Activated T-cell treated with anti-CD3 and anti-CD28 coated beads, Interleukin-2, amount 50 U/mL, for 4 hours (primary cell): ENCODE measurements around the gene TMEM234. TPM values are rescaled to one million over a fixed set of nuclear protein-coding genes. Genes with fewer than 3 reads are reported as not detected.
A peak's percentile ranks its signal among the peaks of the same experiment; 100 is the strongest.

Experiments used
- ATAC-seq, 2 donors: fragments of 200-7000 bp; cut with Tn5 transposase; one replicate each; pipeline ENCODE4 v1.10.0; 2021
- DNase-seq: peaks from one replicate; pipeline ENCODE4 v3.0.0-alpha.2; 2020
- H3K27me3 Mint-ChIP-seq: one replicate; pipeline ENCODE4 v1.8.0; 2021; ENCODE audit warnings: low read depth, mixed read lengths
- H3K36me3 Mint-ChIP-seq: one replicate; pipeline ENCODE4 v1.8.0; 2022; ENCODE audit warnings: mixed read lengths; ENCODE audit not compliant: insufficient read depth
- H3K4me1 Mint-ChIP-seq: one replicate; pipeline ENCODE4 v1.8.0; 2021; ENCODE audit warnings: low read depth, mixed read lengths
- H3K4me3 Mint-ChIP-seq: one replicate; pipeline ENCODE4 v1.8.0; 2021; ENCODE audit warnings: mild to moderate bottlenecking, moderate library complexity, mixed read lengths
- H3K9me3 Mint-ChIP-seq: one replicate; pipeline ENCODE4 v1.8.0; 2021; ENCODE audit warnings: mixed read lengths
- total RNA-seq, 3 donors: library from RNA; stranded (reverse); gene quantifications; one replicate each; pipeline ENCODE4 v1.2.1, GENCODE V29; 2021

Gene TMEM234
- total RNA-seq, 3 donors from 2014 or later: 8.0 to 9.2 (median 8.2) TPM

DNA sequence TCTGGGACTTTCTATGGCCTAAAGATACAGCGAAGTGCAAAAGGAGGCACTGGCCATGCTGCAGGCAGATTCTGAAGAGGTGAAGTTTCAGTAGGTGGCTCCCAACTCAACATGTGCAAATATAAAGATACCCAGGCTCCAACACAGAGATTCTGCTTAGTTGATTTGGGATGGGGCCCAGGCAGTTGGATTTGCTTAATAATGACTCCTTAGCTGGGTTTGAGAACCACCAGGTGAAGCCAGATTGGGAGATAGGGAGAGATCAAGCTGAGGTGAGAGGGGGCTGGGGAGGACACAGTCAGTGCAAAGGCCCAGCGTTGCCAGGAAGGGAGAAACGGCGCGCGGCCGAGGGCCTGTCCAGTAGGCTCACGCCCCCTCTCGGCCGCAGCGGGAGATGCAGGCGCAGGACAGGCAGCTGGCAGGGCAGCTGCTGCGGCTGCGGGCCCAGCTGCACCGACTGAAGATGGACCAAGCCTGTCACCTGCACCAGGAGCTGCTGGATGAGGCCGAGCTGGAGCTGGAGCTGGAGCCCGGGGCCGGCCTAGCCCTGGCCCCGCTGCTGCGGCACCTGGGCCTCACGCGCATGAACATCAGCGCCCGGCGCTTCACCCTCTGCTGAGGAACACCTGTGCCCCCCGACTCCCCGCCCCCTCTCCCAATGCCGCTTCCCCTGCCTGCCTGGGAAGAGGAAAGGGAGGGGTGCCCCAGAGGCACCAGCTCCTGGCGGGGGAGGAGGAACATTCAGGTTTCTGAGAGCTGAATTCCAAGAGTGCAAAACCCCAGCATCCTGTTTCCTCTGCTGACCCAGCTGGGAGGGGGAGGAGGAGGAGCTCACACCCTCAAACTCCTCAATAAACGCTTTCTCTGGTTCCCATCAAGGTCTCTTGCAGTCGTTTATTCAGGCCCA is 26.1 kb upstream of the TMEM234 start:
- peaks cover 2% of the 10 kb centered on the region for H3K36me3 Mint-ChIP-seq
- peak; percentile 71 for DNase-seq
- peak overlapping the region; percentile 44 for H3K4me3 Mint-ChIP-seq
- peak; percentile 16 to 27 for ATAC-seq
- no peaks in the 10 kb centered on the region for H3K27me3 Mint-ChIP-seq
- no peaks in the 10 kb centered on the region for H3K9me3 Mint-ChIP-seq
- H3K4me1 Mint-ChIP-seq: peaks cover 56% of the 10 kb centered on the region

DNA sequence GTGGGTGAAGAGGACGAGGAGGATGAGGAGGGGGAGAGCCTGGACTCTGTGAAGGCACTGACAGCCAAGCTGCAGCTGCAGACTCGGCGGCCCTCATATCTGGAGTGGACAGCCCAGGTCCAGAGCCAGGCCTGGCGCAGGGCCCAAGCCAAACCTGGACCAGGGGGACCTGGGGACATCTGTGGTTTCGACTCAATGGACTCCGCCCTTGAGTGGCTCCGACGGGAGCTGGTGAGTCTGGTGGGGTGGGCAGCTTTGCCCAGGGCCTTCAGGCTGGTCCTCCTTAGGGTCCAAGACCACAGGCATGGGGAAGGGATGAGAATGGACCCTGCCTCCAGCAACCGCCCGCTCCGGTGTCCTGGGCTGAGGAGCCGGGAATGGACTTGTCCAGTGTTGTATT is 25.3 kb upstream of the TMEM234 start:
- no peak overlapping the region for H3K4me3 Mint-ChIP-seq
- H3K9me3 Mint-ChIP-seq: no peaks in the 10 kb centered on the region
- peaks cover 2% of the 10 kb centered on the region for H3K36me3 Mint-ChIP-seq
- H3K27me3 Mint-ChIP-seq: no peaks in the 10 kb centered on the region
- DNase-seq (no peak), ATAC-seq (no peak)
- H3K4me1 Mint-ChIP-seq: peaks cover 54% of the 10 kb centered on the region

DNA sequence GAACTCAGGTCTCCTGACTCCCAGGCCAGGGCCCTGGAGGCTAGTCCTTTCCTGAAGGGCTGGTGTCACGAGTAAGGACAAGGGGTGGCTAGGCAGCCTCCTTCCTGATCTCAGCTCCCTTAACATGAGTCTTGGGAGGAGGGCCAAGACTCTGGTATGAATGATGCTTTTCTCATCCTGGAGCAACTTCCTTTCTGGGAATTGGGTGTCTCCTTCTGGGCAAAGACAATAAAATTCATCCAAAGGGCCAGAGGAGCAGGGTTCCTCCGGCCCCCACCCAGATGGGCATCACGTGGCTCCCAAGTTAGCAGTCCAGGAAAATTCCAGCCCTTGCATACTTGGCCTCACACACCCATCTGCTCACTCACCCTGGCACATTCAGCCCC is 24.7 kb upstream of the TMEM234 start, which contains the start of gene FAM167B:
Gene FAM167B (plus strand): TSS at position 335 of the 386 bp plus-strand sequence. CDS start 200 bp downstream, outside the sequence.
- H3K27me3 Mint-ChIP-seq: no peaks in the 10 kb centered on the region
- peak within 1 kb of the TSS; percentile 44 for H3K4me3 Mint-ChIP-seq
- ATAC-seq (no peak), DNase-seq (no peak)
- H3K9me3 Mint-ChIP-seq: no peaks in the 10 kb centered on the region
- H3K4me1 Mint-ChIP-seq: peaks cover 56% of the 10 kb centered on the region
- H3K36me3 Mint-ChIP-seq: peaks cover 1% of the 10 kb centered on the region

DNA sequence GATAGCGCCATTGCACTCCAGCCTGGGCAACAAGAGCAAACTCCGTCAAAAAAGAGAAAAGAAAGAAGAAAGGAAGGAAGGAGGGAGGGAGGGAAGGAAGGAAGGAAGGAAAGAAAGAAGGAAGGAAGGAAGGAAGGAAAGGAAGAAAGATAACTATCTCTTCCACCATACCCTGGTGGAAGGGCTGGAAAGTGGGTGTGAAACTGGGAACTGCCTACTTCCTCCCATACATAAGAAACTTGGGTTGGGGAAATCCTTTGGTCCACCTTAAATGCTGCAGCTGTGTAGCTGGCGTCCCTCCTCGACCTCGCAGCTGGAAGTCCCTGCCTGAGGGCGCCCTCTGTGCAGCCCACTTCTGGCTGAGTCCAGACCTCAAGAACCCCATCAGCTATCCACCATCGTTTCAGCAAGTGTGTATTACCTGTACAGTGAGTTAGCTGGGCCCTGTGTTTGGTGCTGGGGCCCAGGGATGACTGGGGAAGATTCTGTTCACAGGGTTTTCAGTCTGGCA is 20.2 kb upstream of the TMEM234 start:
- ATAC-seq: no peak
- H3K27me3 Mint-ChIP-seq: no peaks in the 10 kb centered on the region
- H3K36me3 Mint-ChIP-seq: no peaks in the 10 kb centered on the region
- DNase-seq: no peak
- no peaks in the 10 kb centered on the region for H3K9me3 Mint-ChIP-seq
- H3K4me1 Mint-ChIP-seq: peaks cover 31% of the 10 kb centered on the region
- H3K4me3 Mint-ChIP-seq: no peak overlapping the region

DNA sequence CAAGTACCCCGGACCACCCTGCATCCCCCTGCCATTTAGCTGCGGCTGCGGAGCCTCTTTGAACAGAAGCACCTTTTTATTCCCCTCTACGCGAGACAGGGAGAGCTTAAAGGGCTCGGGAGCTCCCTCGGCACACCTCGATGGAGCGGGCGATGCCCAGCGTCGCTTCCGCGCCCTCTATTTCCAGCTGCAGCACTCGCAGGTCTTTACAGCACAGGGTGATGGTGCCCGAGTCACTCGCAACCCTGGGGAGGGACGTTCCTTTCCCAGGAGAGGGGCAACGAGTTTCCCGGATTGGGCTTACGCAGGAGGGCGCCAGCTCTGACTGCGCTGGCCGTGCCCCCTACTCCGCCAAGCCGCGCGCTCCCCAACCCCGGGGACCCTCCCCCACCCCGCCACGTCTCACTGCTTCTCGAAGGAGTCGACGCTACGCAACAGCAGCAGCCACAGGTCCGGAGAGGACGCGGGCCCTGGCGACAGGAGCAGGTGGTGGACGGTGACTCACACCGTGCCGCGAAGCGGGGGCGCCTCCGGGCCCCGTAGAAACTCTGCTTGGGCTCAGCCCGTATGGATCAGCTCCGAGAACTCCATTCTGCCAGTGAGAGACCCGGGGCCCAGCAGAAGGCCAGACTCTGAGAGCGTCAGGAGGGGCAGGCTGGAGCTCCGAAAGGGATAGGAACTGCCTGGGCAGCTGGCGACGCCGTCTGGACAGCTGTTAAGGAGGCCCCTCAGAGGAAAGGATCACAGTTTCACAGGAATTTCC is 19.0 kb upstream of the TMEM234 start:
- H3K27me3 Mint-ChIP-seq: no peaks in the 10 kb centered on the region
- ATAC-seq (peak; percentile 68 to 69), DNase-seq (peak; percentile 32)
- H3K9me3 Mint-ChIP-seq: no peaks in the 10 kb centered on the region
- peak overlapping the region; percentile 84 for H3K4me3 Mint-ChIP-seq
- H3K4me1 Mint-ChIP-seq: peaks cover 20% of the 10 kb centered on the region
- H3K36me3 Mint-ChIP-seq: peaks cover under 1% of the 10 kb centered on the region

DNA sequence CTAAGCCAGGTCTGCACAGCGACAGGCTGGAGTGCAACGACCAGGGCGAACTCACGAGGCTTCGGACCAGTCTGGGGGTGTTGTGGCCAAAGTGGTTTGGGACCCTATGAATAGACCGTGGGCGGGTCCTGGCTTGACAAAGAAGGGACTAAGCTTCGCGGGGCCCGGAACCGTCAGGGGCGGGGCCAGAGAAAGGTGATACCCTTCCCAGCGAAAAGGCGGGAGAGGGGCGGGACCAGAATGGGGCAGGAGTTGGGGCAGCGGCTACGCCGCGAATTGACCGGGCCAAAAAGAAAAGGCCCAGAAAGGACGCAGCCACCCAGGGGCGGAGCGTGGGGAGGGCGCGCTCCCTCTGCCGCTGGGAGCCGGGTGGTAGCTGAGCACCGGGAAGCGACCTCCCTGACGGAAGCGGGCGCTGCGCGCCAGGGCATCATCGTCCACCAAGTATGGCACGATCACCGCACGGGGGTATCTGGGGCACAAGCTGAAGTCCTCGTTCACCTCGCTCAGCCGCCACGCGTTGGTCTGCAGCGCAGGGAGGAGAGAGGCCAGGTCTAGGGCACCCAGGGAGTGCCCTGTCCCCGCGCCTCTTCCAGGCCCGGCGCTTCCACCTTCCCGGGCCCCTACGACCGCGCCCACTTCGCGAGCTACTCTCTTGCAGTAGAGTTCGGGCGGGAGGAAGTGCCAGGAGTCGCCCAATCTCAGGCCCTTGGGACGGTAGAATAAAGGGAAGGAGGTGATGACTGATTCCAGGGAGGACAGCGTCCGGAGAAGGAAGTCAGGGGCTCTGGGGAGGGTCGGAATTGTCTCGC is 18.2 kb upstream of the TMEM234 start:
- Mint-ChIP-seq H3K4me3 (peak overlapping the region; percentile 84), H3K9me3 (no peaks in the 10 kb centered on the region), H3K36me3 (peaks cover 6% of the 10 kb centered on the region), H3K27me3 (no peaks in the 10 kb centered on the region), H3K4me1 (peaks cover 20% of the 10 kb centered on the region)
- DNase-seq: peak; percentile 58
- peak; percentile 70 to 75 for ATAC-seq

DNA sequence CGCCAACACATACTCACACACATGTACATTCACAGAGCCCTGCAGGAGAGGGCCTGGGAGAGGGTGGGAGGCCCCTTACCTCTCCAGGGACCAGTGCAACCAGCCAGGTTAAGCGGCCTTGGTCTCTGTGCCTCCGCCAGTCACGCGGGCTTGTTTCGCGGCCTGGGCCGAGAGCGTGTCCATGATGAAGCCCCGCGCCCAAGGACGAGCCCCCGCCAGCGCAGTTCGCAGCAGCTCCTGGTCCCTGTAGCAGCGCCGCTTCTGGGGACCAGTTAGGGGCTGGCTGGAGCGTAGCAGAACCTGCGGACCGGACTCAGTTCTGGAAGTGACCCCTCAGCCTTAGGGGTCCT is 17.6 kb upstream of the TMEM234 start:
- Mint-ChIP-seq H3K27me3 (no peaks in the 10 kb centered on the region), H3K4me3 (peak overlapping the region; percentile 84), H3K9me3 (no peaks in the 10 kb centered on the region), H3K36me3 (peaks cover 6% of the 10 kb centered on the region), H3K4me1 (peaks cover 20% of the 10 kb centered on the region)
- ATAC-seq (no peak), DNase-seq (no peak)

DNA sequence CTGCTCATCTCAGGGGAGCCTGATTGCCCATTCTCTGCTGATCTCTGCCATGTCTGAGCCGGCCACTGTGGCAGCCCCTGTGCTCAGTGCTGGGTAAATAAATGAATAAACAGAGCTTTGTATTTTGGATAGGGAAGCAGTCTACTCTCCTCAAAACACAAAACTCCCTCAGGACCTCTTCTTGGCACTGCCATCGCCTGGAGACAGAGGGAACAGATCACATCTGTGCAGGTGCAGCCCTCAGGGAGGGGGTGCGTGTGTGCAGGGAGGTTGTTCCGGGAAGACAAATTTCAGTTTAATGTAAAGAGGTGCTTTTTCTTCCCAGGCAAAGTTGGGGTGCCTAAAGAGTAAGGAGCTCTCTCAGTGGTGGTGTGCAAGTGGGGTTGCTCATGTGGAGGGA is 17.2 kb upstream of the TMEM234 start:
- H3K9me3 Mint-ChIP-seq: no peaks in the 10 kb centered on the region
- H3K27me3 Mint-ChIP-seq: no peaks in the 10 kb centered on the region
- peaks cover 6% of the 10 kb centered on the region for H3K36me3 Mint-ChIP-seq
- peaks cover 20% of the 10 kb centered on the region for H3K4me1 Mint-ChIP-seq
- peak overlapping the region; percentile 84 for H3K4me3 Mint-ChIP-seq
- ATAC-seq: no peak
- no peak for DNase-seq

DNA sequence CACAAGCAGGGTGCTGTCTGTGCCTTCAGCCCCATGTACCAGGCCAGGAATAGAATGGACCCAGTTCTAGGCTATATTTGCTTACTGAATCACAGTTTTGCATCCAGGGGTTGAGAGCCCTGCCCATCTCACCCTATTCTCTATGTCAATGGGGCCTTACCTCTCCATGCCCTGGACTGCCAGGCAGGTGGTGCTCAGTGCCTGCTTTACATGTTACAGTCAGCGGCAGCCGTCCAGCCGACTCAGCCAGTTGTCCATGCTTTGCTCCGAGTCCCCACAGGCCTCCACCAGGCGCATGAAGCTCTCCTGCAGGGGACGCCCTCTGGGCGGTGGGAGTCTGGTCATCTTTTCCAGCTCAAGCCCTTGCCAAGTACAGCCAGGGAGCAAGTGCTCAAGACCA is 12.6 kb upstream of the TMEM234 start:
- Mint-ChIP-seq H3K36me3 (peaks cover 11% of the 10 kb centered on the region), H3K4me3 (no peak overlapping the region), H3K4me1 (peaks cover 2% of the 10 kb centered on the region), H3K9me3 (no peaks in the 10 kb centered on the region), H3K27me3 (no peaks in the 10 kb centered on the region)
- ATAC-seq: no peak
- DNase-seq: no peak

DNA sequence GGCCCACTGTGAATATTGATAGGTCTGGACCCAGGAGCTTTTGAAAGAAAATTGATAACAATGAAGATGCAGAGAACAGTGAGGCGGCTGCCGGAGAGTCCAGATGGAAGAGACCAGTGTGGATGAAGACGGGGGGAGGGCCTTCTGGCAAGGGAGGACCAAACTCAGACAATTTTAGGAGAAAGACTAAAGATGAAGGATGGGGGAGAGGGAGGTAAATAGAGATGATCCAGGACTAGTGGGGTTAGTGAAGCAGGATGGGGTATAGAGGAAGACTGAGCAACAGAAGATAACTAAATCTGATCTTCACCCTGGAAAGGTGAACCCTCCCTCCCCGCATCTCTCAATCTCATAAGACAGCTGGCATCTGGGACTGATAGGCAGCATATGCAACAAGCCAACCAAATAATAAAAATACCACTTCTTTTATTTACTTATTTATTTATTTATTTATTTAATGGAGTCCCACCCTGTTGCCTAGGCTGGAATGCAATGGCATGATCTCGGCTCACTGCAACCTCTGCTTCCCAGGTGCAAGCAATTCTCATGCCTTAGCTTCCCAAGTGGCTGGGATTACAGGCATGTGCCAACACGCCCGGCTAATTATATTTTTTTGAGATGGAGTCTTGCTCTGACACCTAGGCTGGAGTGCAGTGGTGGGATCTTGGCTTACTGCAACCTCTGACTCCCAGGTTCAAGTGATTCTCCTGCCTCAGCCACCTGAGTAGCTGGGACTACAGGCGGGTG is 10.6 kb upstream of the TMEM234 start:
- Mint-ChIP-seq H3K9me3 (no peaks in the 10 kb centered on the region), H3K27me3 (no peaks in the 10 kb centered on the region), H3K4me1 (peaks cover 3% of the 10 kb centered on the region), H3K36me3 (peaks cover 26% of the 10 kb centered on the region), H3K4me3 (no peak overlapping the region)
- ATAC-seq: no peak
- DNase-seq: no peak

DNA sequence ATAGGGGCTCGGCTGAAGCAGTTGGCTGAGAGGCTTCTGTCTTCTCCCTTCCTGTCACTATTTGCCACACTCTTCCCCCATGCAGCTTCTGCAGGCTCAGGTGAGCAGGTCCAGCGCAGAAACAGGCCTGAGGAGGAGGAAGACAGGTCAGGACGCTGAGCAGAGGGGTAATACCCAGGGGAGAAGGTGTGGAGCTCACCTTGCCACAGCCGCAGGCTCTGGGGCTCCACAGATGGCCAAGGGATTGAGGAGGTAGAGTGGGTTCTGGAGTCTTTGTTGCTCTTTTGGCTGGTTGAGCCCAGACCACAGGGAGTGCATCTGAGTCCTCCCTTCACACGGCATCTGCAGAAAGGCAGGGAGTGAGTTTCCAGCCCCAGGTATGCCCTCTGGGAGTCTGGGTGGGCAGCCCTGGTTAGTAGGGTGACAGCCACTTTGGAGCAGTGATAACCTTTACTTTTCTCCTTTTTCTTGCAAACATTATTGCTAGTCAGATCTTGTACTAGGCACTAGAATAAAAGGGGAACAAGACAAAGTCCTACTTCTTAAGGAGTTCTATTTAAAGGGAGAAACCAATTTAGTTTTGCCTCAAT is 9.8 kb upstream of the TMEM234 start:
- no peaks in the 10 kb centered on the region for H3K27me3 Mint-ChIP-seq
- DNase-seq: no peak
- no peak for ATAC-seq
- no peaks in the 10 kb centered on the region for H3K9me3 Mint-ChIP-seq
- H3K36me3 Mint-ChIP-seq: peaks cover 31% of the 10 kb centered on the region
- no peak overlapping the region for H3K4me3 Mint-ChIP-seq
- H3K4me1 Mint-ChIP-seq: peaks cover 3% of the 10 kb centered on the region

DNA sequence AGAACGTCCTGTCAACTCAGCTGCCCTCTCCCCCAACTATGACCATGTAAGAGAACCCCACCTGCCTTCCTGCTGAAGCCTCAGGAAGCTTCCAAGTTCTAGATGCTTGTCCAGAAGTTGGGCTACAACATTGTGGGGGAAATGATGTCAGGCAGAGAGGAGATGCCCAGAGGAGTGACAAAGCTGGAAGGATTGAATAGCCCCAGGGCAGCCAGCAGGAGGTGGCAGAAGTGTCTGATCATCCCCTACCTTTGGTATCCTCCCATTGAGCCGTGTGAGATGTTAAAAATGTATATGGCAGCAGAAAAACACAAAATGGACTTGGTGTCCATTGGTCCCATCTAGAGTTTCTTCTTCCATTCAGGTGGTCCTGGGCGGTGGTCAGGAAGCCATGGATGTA is 6.6 kb upstream of the TMEM234 start:
- no peaks in the 10 kb centered on the region for H3K9me3 Mint-ChIP-seq
- no peaks in the 10 kb centered on the region for H3K27me3 Mint-ChIP-seq
- no peak for ATAC-seq
- no peak for DNase-seq
- H3K36me3 Mint-ChIP-seq: peaks cover 39% of the 10 kb centered on the region
- H3K4me1 Mint-ChIP-seq: peaks cover 14% of the 10 kb centered on the region
- no peak overlapping the region for H3K4me3 Mint-ChIP-seq

DNA sequence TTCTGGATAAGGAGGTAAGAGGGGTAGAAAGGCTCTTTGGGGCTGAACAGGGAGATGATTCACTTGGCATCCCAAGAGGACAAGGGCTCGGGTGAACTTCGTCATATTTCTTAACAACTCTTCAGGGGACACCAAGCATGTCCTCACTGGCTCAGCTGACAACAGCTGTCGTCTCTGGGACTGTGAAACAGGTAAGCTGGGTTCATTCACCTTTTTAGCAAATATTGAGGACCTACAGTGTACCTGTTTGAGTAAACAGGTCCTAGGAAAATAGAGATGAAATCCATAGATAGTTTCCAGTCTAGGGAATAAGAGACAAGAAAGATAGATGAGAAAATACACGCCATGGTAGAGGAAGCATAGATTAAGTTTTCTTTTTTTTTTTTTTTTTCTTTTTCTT is 2.1 kb upstream of the TMEM234 start:
- Mint-ChIP-seq H3K36me3 (peaks cover 36% of the 10 kb centered on the region), H3K4me3 (peak overlapping the region; percentile 97), H3K9me3 (no peaks in the 10 kb centered on the region), H3K27me3 (no peaks in the 10 kb centered on the region), H3K4me1 (peaks cover 35% of the 10 kb centered on the region)
- no peak for ATAC-seq
- DNase-seq: no peak
